Esophagus squamous epithelium (tissue), 5 donors: ENCODE measurements around the gene PITRM1. TPM values are rescaled to one million over a fixed set of nuclear protein-coding genes. Genes with fewer than 3 reads are reported as not detected.

Experiments
- DNase-seq: peaks from one replicate; lab custom pipeline; 2025; lab: John Stamatoyannopoulos, UW
- H3K27ac ChIP-seq, 4 donors: fragments of 200-600 bp; sonication (generic); one replicate each; pipeline ENCODE4 v1.5.1; 2016 to 2019; ENCODE audit warnings: mild to moderate bottlenecking in 1 of 4
- H3K27me3 ChIP-seq, 4 donors: fragments of 200-600 bp; sonication (generic); 1 replicate in 3 of 4; 2 replicates in 1 of 4; pipeline versions ENCODE4 v1.5.1 to v1.6.0; 2017 to 2021; ENCODE audit warnings: antibody characterized with exemption in 1 of 4
- H3K36me3 ChIP-seq, 3 donors: fragments of 200-600 bp; sonication (generic); one replicate each; pipeline ENCODE4 v1.5.1; 2016 to 2019
- H3K4me1 ChIP-seq, 3 donors: fragments of 200-600 bp; sonication (generic); one replicate each; pipeline ENCODE4 v1.5.1; 2017 to 2019
- H3K4me3 ChIP-seq, 4 donors: fragments of 200-600 bp; sonication (generic); 1 replicate in 3 of 4; 2 replicates in 1 of 4; pipeline ENCODE4 v1.5.1; 2016 to 2019; ENCODE audit warnings: mild to moderate bottlenecking in 2 of 4, moderate library complexity in 1 of 4
- H3K9me3 ChIP-seq, 3 donors: fragments of 200-600 bp; sonication (generic); one replicate each; pipeline ENCODE4 v1.5.1; 2016 to 2019
- POLR2A ChIP-seq, 4 donors: fragments of 450-650 bp; IDR thresholded peaks; one replicate each; pipeline ENCODE4 v1.6.1; 2017; ENCODE audit warnings: antibody characterized with exemption in 4 of 4, mild to moderate bottlenecking in 4 of 4, moderate library complexity in 3 of 4
- WGBS, 2 donors: methylation state at CpG; one replicate each; pipeline ENCODE4 v1.1.5; 2018; 5-methylcytosine and 5-hydroxymethylcytosine counted together
- intact Hi-C: fragments of 100-400 bp; cut with DNase I; formaldehyde crosslinking; loops from one replicate; pipeline ENCODE4 v1.15.0; 2022
- total RNA-seq, 4 donors: library from RNA; depleted of rRNA; stranded (reverse); fragments of >200 nt; gene quantifications; one replicate each; pipeline ENCODE4 v1.1.0, GENCODE V29; 2016
- TF ChIP-seq, protein P1 (sequence below), 6 experiments: fragments of 450-650 bp in 4 of 6; fragments of 200-600 bp in 2 of 6; sonication (generic) in 2 of 6; IDR thresholded peaks; one replicate each; pipeline ENCODE4 v1.5.1; 2016 to 2019; ENCODE audit warnings: antibody characterized with exemption in 6 of 6, mild to moderate bottlenecking in 4 of 6, moderate library complexity in 4 of 6
- donor health status: DM: yes; HTN: yes; CAD: no.

The PITRM1 gene
- total RNA-seq, 4 donors from 2014 or later = 59.2 to 72.5 (median 65.9) TPM

DNA sequence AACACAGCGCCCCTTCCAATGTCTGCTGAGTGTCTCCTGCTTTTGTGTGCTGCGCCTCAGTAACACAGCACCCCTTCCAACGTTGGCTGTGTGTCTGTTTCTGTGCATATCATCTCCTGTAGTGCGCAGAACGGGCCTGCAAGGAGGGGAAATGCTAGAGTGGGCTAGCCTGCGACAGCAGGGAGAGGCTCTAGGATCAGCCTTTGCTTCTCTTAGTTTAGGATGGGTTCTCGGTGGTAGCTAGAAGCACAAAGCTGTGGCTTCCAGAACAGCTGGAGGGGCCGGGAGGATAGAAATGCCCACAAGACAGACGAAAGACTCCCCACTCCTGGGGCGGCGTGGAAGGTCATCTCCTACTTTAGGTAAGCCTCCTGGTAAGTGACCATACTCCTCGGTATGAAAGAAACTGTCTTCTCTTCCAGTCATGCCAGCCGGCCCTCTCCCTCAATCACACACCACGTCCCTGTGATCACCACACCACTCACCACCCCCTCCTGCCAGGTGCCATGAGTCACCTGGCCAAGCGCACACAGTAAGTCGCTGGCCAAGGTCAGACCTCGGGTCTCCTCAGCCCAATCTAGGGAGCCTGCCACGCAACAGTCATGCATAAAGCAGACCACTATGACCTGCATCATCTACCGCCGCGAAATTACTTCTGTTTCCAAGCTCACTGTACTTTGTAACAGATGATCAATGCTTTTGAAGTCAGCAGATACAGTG is 4.8 kb downstream of the PITRM1 start:
- Histone ChIP-seq H3K36me3 (peaks cover 15 to 76% (median 45%) of the 10 kb centered on the region in 3 donors), H3K4me1 (peaks cover 8 to 20% (median 11%) of the 10 kb centered on the region in 3 donors), H3K9me3 (no peaks in the 10 kb centered on the region), H3K27ac (no peak overlapping the region), H3K27me3 (no peaks in the 10 kb centered on the region), H3K4me3 (no peak overlapping the region)
- DNase-seq = no peak
- intact Hi-C loops = no loop called here
- no peak for TF ChIP-seq POLR2A (IDR thresholded peaks at IDR 0.05)
- TF ChIP-seq, protein P1, sequence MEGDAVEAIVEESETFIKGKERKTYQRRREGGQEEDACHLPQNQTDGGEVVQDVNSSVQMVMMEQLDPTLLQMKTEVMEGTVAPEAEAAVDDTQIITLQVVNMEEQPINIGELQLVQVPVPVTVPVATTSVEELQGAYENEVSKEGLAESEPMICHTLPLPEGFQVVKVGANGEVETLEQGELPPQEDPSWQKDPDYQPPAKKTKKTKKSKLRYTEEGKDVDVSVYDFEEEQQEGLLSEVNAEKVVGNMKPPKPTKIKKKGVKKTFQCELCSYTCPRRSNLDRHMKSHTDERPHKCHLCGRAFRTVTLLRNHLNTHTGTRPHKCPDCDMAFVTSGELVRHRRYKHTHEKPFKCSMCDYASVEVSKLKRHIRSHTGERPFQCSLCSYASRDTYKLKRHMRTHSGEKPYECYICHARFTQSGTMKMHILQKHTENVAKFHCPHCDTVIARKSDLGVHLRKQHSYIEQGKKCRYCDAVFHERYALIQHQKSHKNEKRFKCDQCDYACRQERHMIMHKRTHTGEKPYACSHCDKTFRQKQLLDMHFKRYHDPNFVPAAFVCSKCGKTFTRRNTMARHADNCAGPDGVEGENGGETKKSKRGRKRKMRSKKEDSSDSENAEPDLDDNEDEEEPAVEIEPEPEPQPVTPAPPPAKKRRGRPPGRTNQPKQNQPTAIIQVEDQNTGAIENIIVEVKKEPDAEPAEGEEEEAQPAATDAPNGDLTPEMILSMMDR (IDR thresholded peaks at IDR 0.05) = no peak
- WGBS, 2 donors = 85 to 93% methylated on average over 16 to 20 of the region's 21 CpGs

DNA sequence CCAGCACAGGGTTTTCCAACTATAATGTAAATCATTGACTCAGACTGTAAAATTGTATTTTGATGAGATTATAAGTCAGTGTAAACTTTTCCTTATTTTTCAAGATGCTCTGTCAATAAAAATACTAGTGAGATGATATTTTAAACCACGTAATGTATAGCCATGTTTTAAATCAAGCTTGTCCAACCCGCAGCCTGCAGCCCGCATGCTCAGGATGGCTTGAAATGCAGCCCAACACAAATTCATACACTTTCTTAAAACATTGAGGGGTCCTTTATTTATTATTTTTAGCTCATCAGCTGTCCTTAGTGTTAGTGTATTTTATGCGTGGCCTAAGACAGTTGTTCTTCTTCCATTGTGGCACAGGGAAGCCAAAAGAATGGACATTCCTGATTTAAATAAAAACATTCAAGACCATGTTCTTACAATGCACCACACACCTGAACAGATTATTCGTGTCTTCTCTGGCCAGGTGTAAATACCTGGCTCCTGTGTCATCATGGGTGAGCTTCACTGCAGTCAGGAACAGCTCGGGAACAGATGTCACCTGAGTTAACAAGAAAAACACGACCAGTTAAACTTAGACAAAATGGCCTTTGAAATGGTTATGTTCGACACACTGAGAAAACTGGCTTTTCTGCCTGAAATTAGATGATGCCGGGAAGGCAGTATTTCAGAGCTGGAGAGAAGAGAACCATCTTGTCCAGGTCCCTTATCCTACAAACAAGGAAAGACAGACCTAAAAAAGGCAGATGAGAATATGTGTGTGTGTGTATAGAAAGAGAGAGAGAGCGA is 5.9 kb downstream of the PITRM1 start:
- no peaks in the 10 kb centered on the region for H3K9me3 ChIP-seq
- intact Hi-C loops = no loop called here
- WGBS, 2 donors = 83 to 86% methylated on average over 10 of the region's 10 CpGs
- no peak for DNase-seq
- TF ChIP-seq, protein P1 (IDR thresholded peaks at IDR 0.05) = no peak
- no peak for TF ChIP-seq POLR2A (IDR thresholded peaks at IDR 0.05)
- H3K27me3 ChIP-seq = no peaks in the 10 kb centered on the region
- H3K4me1 ChIP-seq = peaks cover 6 to 16% (median 11%) of the 10 kb centered on the region in 3 donors
- H3K36me3 ChIP-seq = peaks cover 15 to 87% (median 53%) of the 10 kb centered on the region in 3 donors
- no peak overlapping the region for H3K27ac ChIP-seq
- H3K4me3 ChIP-seq = no peak overlapping the region

DNA sequence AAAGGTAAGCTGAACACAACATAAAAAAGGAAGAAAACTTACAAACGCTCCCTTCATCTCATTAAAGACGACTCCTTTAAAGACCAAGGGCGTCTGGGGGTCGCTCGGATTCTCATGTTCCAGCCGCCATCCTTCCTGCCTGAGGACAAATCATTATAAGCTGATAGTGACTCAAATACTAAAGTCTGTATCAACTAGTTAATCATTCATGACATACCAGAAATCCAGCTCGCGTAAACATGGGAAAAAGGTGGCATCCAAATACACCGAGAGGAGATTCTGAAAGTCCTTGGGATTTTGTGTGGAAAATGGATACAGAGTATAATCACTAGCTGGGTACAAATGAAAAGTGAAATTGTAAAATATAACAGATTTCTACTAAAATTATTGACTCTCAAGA is 7.4 kb downstream of the PITRM1 start:
- no peak for DNase-seq
- no peaks in the 10 kb centered on the region for H3K9me3 ChIP-seq
- whole genome bisulfite sequencing, 2 donors = 88 to 89% methylated on average over 9 of the region's 9 CpGs
- TF ChIP-seq POLR2A (IDR thresholded peaks at IDR 0.05) = no peak
- TF ChIP-seq, protein P1 (IDR thresholded peaks at IDR 0.05) = no peak
- H3K4me1 ChIP-seq = peaks cover 0 to under 1% (median 0%) of the 10 kb centered on the region in 3 donors
- peaks cover 15 to 98% (median 53%) of the 10 kb centered on the region in 3 donors for H3K36me3 ChIP-seq
- intact Hi-C loops = no loop called here
- no peak overlapping the region for H3K27ac ChIP-seq
- H3K27me3 ChIP-seq = no peaks in the 10 kb centered on the region
- H3K4me3 ChIP-seq = no peak overlapping the region

- H3K27ac ChIP-seq = no peak overlapping the region
- no peak for TF ChIP-seq POLR2A (IDR thresholded peaks at IDR 0.05)
- TF ChIP-seq, protein P1 (IDR thresholded peaks at IDR 0.05) = no peak
- no peaks in the 10 kb centered on the region for H3K4me1 ChIP-seq
- 63 to 80% methylated on average over 8 to 9 of the region's 9 CpGs for WGBS, 2 donors
- H3K27me3 ChIP-seq = no peaks in the 10 kb centered on the region
- intact Hi-C loops = no loop called here
- no peak for DNase-seq
- no peak overlapping the region for H3K4me3 ChIP-seq
- no peaks in the 10 kb centered on the region for H3K9me3 ChIP-seq
- peaks cover 18 to 100% (median 55%) of the 10 kb centered on the region in 3 donors for H3K36me3 ChIP-seq
These were observed 8.7 kb downstream of the PITRM1 start for GRCh38 chr10:3163879-3164278.

GRCh38 chr10:3162533-3162932 is 10.0 kb downstream of the PITRM1 start:
- Histone ChIP-seq H3K36me3 (peaks cover 18 to 100% (median 61%) of the 10 kb centered on the region in 3 donors), H3K4me3 (no peak overlapping the region), H3K9me3 (no peaks in the 10 kb centered on the region), H3K4me1 (no peaks in the 10 kb centered on the region), H3K27me3 (no peaks in the 10 kb centered on the region), H3K27ac (no peak overlapping the region)
- no peak for DNase-seq
- no peak for TF ChIP-seq POLR2A (IDR thresholded peaks at IDR 0.05)
- TF ChIP-seq, protein P1 (IDR thresholded peaks at IDR 0.05) = no peak
- WGBS, 2 donors = 91 to 93% methylated on average over 9 of the region's 9 CpGs
- intact Hi-C loops = no loop called here
